Measurements from ENCODE around the gene TTLL11.

DNA sequence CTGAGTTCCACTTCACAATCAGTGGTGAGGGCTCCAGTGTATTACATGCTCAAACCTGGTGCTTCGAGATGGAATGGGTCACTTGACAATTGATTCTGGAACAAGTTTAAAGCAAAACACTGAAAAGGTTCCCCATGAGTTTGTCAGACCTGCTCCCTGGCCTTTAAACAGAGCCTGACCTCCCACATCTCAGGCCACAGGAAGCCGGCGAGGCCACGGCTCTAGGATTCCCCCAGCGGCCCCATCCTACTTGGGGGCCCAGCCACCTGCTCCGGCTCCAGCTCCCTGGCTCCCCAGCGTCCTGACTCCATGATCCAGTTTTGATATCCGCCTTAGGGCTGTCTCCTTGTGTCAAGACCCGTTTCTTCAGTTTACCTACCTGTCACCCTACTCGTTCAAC is 62.0 kb downstream of the TTLL11 start:
- TF ChIP-seq POLR2A (IDR thresholded peaks at IDR 0.05; ENCODE audit: low read length) (no peak), GATA1 (IDR thresholded peaks at IDR 0.05; ENCODE audit: low read depth, low read length) (no peak)
